H1 (cell line): Measurements from ENCODE around the gene ZBTB20. TPM values are rescaled to one million over a fixed set of nuclear protein-coding genes. Genes with fewer than 3 reads are reported as not detected.

Experiments
- CTCF ChIA-PET: fragments of 300-600 bp; sonication (Branson Sonifier 250); formaldehyde crosslinking; loops from one replicate; lab custom pipeline; 2021; ENCODE audit not compliant: partially characterized antibody; lab: Charles Lee
- POLR2A ChIA-PET: fragments of 300-600 bp; sonication (Branson Sonifier 250); formaldehyde crosslinking; loops from one replicate; lab custom pipeline; 2021; ENCODE audit warnings: inconsistent platforms; ENCODE audit not compliant: partially characterized antibody; lab: Charles Lee
- DNase-seq, 2 experiments: peaks; one replicate each; pipeline versions ENCODE4 v3.0.0 to v3.0.0-alpha.2; 2010 to 2022; ENCODE audit warnings: low spot score in 2 of 2, low read depth in 1 of 2, mixed read lengths in 1 of 2
- FAIRE-seq: peaks from 2 replicates; lab custom pipeline; 2011; peaks lifted over from hg19 to GRCh38; lab: Jason Lieb, UNC
- H2AFZ ChIP-seq: 2 replicates; pipeline ENCODE4 v1.8.1; 2012; ENCODE audit warnings: low read length, inconsistent platforms
- H2AK5ac ChIP-seq: 2 replicates; pipeline ENCODE4 v1.6.1; 2013; ENCODE audit warnings: low read depth, low read length
- H2BK120ac ChIP-seq: replicated peaks from 2 replicates; pipeline ENCODE3; 2013; ENCODE audit warnings: low read depth, low read length, inconsistent platforms
- H2BK12ac ChIP-seq: 2 replicates; pipeline ENCODE4 v1.6.1; 2013; ENCODE audit warnings: low read depth, low read length
- H2BK15ac ChIP-seq: 2 replicates; pipeline ENCODE4 v1.6.1; 2013; ENCODE audit warnings: low read length
- H2BK20ac ChIP-seq: 2 replicates; pipeline ENCODE4 v1.6.1; 2013; ENCODE audit warnings: low read length
- H2BK5ac ChIP-seq: 2 replicates; pipeline ENCODE4 v1.6.1; 2013; ENCODE audit warnings: low read depth, low read length
- H3K14ac ChIP-seq: 2 replicates; pipeline ENCODE4 v1.6.1; 2013; ENCODE audit warnings: inconsistent platforms; ENCODE audit not compliant: insufficient read length
- H3K18ac ChIP-seq: 2 replicates; pipeline ENCODE4 v1.6.1; 2013; ENCODE audit warnings: low read length; ENCODE audit errors: extremely low read depth
- H3K23ac ChIP-seq: 2 replicates; pipeline ENCODE4 v1.6.1; 2013; ENCODE audit warnings: inconsistent platforms; ENCODE audit not compliant: insufficient read length
- H3K23me2 ChIP-seq: 2 replicates; pipeline ENCODE4 v1.6.1; 2013; ENCODE audit warnings: low read depth, low read length
- H3K27ac ChIP-seq: 2 replicates; pipeline ENCODE4 v1.6.1; 2011; ENCODE audit warnings: low read depth, low read length, inconsistent platforms
- H3K27me3 ChIP-seq, 4 experiments: replicated peaks in 1 of 4; 1 replicate in 1 of 4; 2 replicates in 3 of 4; pipeline versions ENCODE4 v1.6.1 to v1.8.1; 2011 to 2013; ENCODE audit warnings: low read length in 3 of 4, mild to moderate bottlenecking in 3 of 4, inconsistent platforms in 2 of 4, mixed read lengths in 2 of 4, moderate library complexity in 1 of 4; ENCODE audit not compliant: control insufficient read depth in 3 of 4, insufficient read depth in 3 of 4; ENCODE audit errors: extremely low read depth in 1 of 4
- H3K36me3 ChIP-seq, 4 experiments: 2 replicates each; pipeline versions ENCODE4 v1.6.1 to v1.8.1; 2011 to 2013; ENCODE audit warnings: mild to moderate bottlenecking in 4 of 4, low read length in 3 of 4, moderate library complexity in 2 of 4, control low read depth in 1 of 4, inconsistent platforms in 1 of 4; ENCODE audit not compliant: insufficient read depth in 4 of 4, control insufficient read depth in 2 of 4
- H3K4ac ChIP-seq: replicated peaks from 2 replicates; pipeline ENCODE3; 2013; ENCODE audit warnings: low read length, low read depth, mixed read lengths, inconsistent platforms; ENCODE audit not compliant: insufficient read length
- H3K4me1 ChIP-seq, 4 experiments: replicated peaks in 1 of 4; 1 replicate in 1 of 4; 2 replicates in 3 of 4; pipeline versions ENCODE4 v1.6.1 to v1.8.1; 2011 to 2013; ENCODE audit warnings: low read length in 3 of 4, inconsistent platforms in 2 of 4, mixed read lengths in 1 of 4; ENCODE audit not compliant: insufficient read depth in 4 of 4, control insufficient read depth in 3 of 4
- H3K4me2 ChIP-seq, 2 experiments: 2 replicates each; pipeline versions ENCODE4 v1.6.1 to v1.8.1; 2011 to 2013; ENCODE audit warnings: low read depth in 2 of 2, low read length in 2 of 2, control low read depth in 1 of 2, inconsistent platforms in 1 of 2, mild to moderate bottlenecking in 1 of 2; ENCODE audit not compliant: insufficient read depth in 1 of 2
- H3K4me3 ChIP-seq, 4 experiments: fragments of 200-600, 300-600 bp in 1 of 4; sonication (generic), shearing (Covaris generic), sonication (Bioruptor Twin) in 1 of 4; 2 replicates each; pipeline versions ENCODE4 v1.5.1 to v1.8.1; 2011 to 2016; ENCODE audit warnings: low read length in 4 of 4, low read depth in 3 of 4, control low read depth in 2 of 4, inconsistent platforms in 2 of 4, mild to moderate bottlenecking in 2 of 4, mixed read lengths in 1 of 4, moderate library complexity in 1 of 4; ENCODE audit not compliant: insufficient read depth in 2 of 4; ENCODE audit errors: extremely low read depth in 1 of 4
- H3K56ac ChIP-seq: replicated peaks from 2 replicates; pipeline ENCODE3; 2013; ENCODE audit warnings: low read depth, mild to moderate bottlenecking, mixed read lengths, low read length, inconsistent platforms; ENCODE audit not compliant: insufficient read length
- H3K79me1 ChIP-seq: 2 replicates; pipeline ENCODE4 v1.6.1; 2013; ENCODE audit warnings: low read depth, low read length, control low read depth
- H3K79me2 ChIP-seq, 2 experiments: 2 replicates each; pipeline versions ENCODE4 v1.6.1 to v1.8.1; 2012 to 2013; ENCODE audit warnings: low read length in 2 of 2, mild to moderate bottlenecking in 2 of 2, inconsistent platforms in 1 of 2; ENCODE audit not compliant: insufficient read depth in 2 of 2, control insufficient read depth in 1 of 2
- H3K9ac ChIP-seq, 4 experiments: replicated peaks in 1 of 4; 1 replicate in 1 of 4; 2 replicates in 3 of 4; pipeline versions ENCODE4 v1.6.1 to v1.8.1; 2011 to 2013; ENCODE audit warnings: low read depth in 3 of 4, low read length in 3 of 4, control low read depth in 2 of 4, mild to moderate bottlenecking in 2 of 4, moderate library complexity in 2 of 4, inconsistent platforms in 1 of 4; ENCODE audit errors: extremely low read depth in 1 of 4
- H3K9me3 ChIP-seq, 2 experiments: 2 replicates each; pipeline versions ENCODE4 v1.6.1 to v1.8.1; 2012 to 2013; ENCODE audit warnings: mild to moderate bottlenecking in 2 of 2, moderate library complexity in 2 of 2, control low read depth in 1 of 2, inconsistent platforms in 1 of 2, low read depth in 1 of 2, low read length in 1 of 2, mixed read lengths in 1 of 2; ENCODE audit not compliant: insufficient read depth in 2 of 2
- H4K20me1 ChIP-seq, 2 experiments: replicated peaks in 1 of 2; 2 replicates each; pipeline versions ENCODE3 to v1.8.1; 2011 to 2013; ENCODE audit warnings: inconsistent platforms in 2 of 2, low read length in 2 of 2, mild to moderate bottlenecking in 1 of 2; ENCODE audit not compliant: insufficient read depth in 2 of 2, control insufficient read depth in 1 of 2
- H4K5ac ChIP-seq: 2 replicates; pipeline ENCODE4 v1.6.1; 2013; ENCODE audit warnings: low read length, low read depth, mixed read lengths, inconsistent platforms; ENCODE audit not compliant: insufficient read length
- H4K8ac ChIP-seq: 2 replicates; pipeline ENCODE4 v1.8.0; 2013; ENCODE audit warnings: mild to moderate bottlenecking, moderate library complexity, low read length, inconsistent platforms; ENCODE audit not compliant: insufficient read depth; ENCODE audit errors: extremely low read depth
- H4K91ac ChIP-seq: replicated peaks from 2 replicates; pipeline ENCODE3; 2013; ENCODE audit warnings: low read length, mixed read lengths, inconsistent platforms; ENCODE audit not compliant: insufficient read length
- KDM4A ChIP-seq: IDR thresholded peaks from one replicate; pipeline ENCODE4 v1.7.1; 2012; ENCODE audit warnings: low read depth, mild to moderate bottlenecking, moderate library complexity, low read length, inconsistent platforms; ENCODE audit not compliant: severe bottlenecking
- NRF1 ChIP-seq: IDR thresholded peaks from 2 replicates; pipeline ENCODE4 v1.6.1; 2011; ENCODE audit warnings: mild to moderate bottlenecking, low read depth, low read length, improper control_type of control experiment
- POLR2A ChIP-seq, 2 experiments: IDR thresholded peaks; 1 replicate in 1 of 2; 2 replicates in 1 of 2; pipeline ENCODE4 v1.6.1; 2011; ENCODE audit warnings: low read depth in 2 of 2, low read length in 2 of 2, mild to moderate bottlenecking in 2 of 2; ENCODE audit errors: control extremely low read depth in 1 of 2
- POLR2AphosphoS5 ChIP-seq: IDR thresholded peaks from 2 replicates; pipeline ENCODE4 v1.6.1; 2011; ENCODE audit warnings: low read depth, low read length
- RAD21 ChIP-seq, 2 experiments: IDR thresholded peaks in 1 of 2; conservative IDR thresholded peaks in 1 of 2; 2 replicates each; pipeline ENCODE4 v1.6.1; 2011; ENCODE audit warnings: low read depth in 2 of 2, low read length in 2 of 2, improper control_type of control experiment in 1 of 2, inconsistent platforms in 1 of 2, mild to moderate bottlenecking in 1 of 2, moderate library complexity in 1 of 2
- SIN3A ChIP-seq, 2 experiments: IDR thresholded peaks in 1 of 2; conservative IDR thresholded peaks in 1 of 2; 2 replicates each; pipeline ENCODE4 v1.6.1; 2011 to 2012; ENCODE audit warnings: low read length in 2 of 2, improper control_type of control experiment in 1 of 2, low read depth in 1 of 2, mild to moderate bottlenecking in 1 of 2
- SP1 ChIP-seq: IDR thresholded peaks from 2 replicates; pipeline ENCODE4 v1.6.1; 2011; ENCODE audit warnings: low read depth, low read length
- TAF1 ChIP-seq: IDR thresholded peaks from 2 replicates; pipeline ENCODE4 v1.6.1; 2011; ENCODE audit warnings: mild to moderate bottlenecking, low read depth, low read length
- YY1 ChIP-seq: IDR thresholded peaks from 2 replicates; pipeline ENCODE4 v1.6.1; 2011; ENCODE audit warnings: low read depth, mild to moderate bottlenecking, low read length
- WGBS, 2 experiments: shearing (Covaris generic) in 1 of 2; methylation state at CpG; one replicate each; pipeline versions ENCODE4 v1.1.6 to v1.1.7; 2013 to 2015; ENCODE audit warnings: low lambda C conversion rate in 2 of 2, mixed read lengths in 2 of 2, inconsistent platforms in 1 of 2, low coverage in 1 of 2, missing lambda C conversion rate in 1 of 2; ENCODE audit not compliant: insufficient replicate concordance in 2 of 2, insufficient coverage in 1 of 2, insufficient read length in 1 of 2; ENCODE audit errors: extremely low coverage in 1 of 2, missing lambda C conversion rate in 1 of 2; 5-methylcytosine and 5-hydroxymethylcytosine counted together
- polyA plus RNA-seq, 7 experiments: library from polyadenylated mRNA; depleted of rRNA in 3 of 7; stranded (reverse) in 5 of 7; unstranded in 2 of 7; fragments of >200 nt in 5 of 7; fragments of 200-250 nt in 2 of 7; gene quantifications; 1 replicate in 5 of 7; 2 replicates in 1 of 7; 4 replicates in 1 of 7; pipeline versions ENCODE4 v1.2.1 to v1.2.3, GENCODE V29; 2011 to 2013; ENCODE audit warnings: missing spikeins in 2 of 7, mixed read lengths in 2 of 7
- total RNA-seq: library from RNA; stranded (reverse); fragmentation: NEBNext Ultra II Directional; extraction: Animal tissue kit (Norgen Biotek cat#: 25700); gene quantifications from 2 replicates; pipeline ENCODE4 v1.2.1, GENCODE V29; 2021

Gene ZBTB20
- total and polyA plus RNA-seq, 2 of the 8 experiments (the other 6 are each of a cell fraction or from before 2014, with no cell fraction given) = 0.35 to 1.3 TPM

- H4K8ac ChIP-seq = no peak overlapping the region
- no peaks in the 10 kb centered on the region for H3K79me1 ChIP-seq
- H4K5ac ChIP-seq = no peak overlapping the region
- no peak overlapping the region for H3K23ac ChIP-seq
- H3K9me3 ChIP-seq = no peaks in the 10 kb centered on the region
- WGBS, 2 experiments = 9% methylated on average over 9 of the region's 9 CpGs; no CpG with 5 or more reads in 1 of the 2 experiments
- no peak overlapping the region for H2BK12ac ChIP-seq
- peak; percentile 52 for FAIRE-seq
- H3K56ac ChIP-seq = no peak overlapping the region
- TF ChIP-seq POLR2A (IDR thresholded peaks at IDR 0.05; ENCODE audit: control extremely low read depth in 1 of 2, low read depth in 2 of 2, low read length in 2 of 2) (0 out of 3 replicates have a peak, but pooled peaks of 1 of the 2 experiments have one; percentile 9), NRF1 (no peak), YY1 (peak; percentile 71; the same call in 1 of the 2 replicates), SIN3A (conservative IDR thresholded peaks at IDR 0.05 in 1 of 2, IDR thresholded peaks at IDR 0.05 in 1 of 2; ENCODE audit: low read depth in 1 of 2, low read length in 2 of 2) (peak in 1 of 2 experiments; percentile 53; a peak in 1 of 4 replicates), KDM4A (peak; percentile 2), TAF1 (no peak), POLR2AphosphoS5 (no peak; the same call in 1 of the 2 replicates), RAD21 (IDR thresholded peaks at IDR 0.05 in 1 of 2, conservative IDR thresholded peaks at IDR 0.05 in 1 of 2; ENCODE audit: low read depth in 2 of 2, low read length in 2 of 2) (no peak), SP1 (no peak)
- peak overlapping the region; percentile 39 to 58 (median 55); a peak in 6 of 7 replicates for H3K9ac ChIP-seq
- H2BK120ac ChIP-seq = no peak overlapping the region
- H3K79me2 ChIP-seq = peaks cover 0 to 7% of the 10 kb centered on the region in 2 experiments; a peak in 2 of 4 replicates
- H3K18ac ChIP-seq = no peak overlapping the region; the same call in 1 of the 2 replicates
- POLR2A ChIA-PET = interaction anchor here (0.9 to 2.0 kb wide), 5 partner anchors 19 to 55 kb away, joined by 3 to 4 read pairs (median 3); no protein-coding TSS in a partner anchor
- H3K36me3 ChIP-seq = no peaks in the 10 kb centered on the region
- H4K20me1 ChIP-seq = no peaks in the 10 kb centered on the region
- no peaks in the 10 kb centered on the region for H3K23me2 ChIP-seq
- H3K4me1 ChIP-seq = peaks cover 0 to 3% (median 0%) of the 10 kb centered on the region in 4 experiments; a peak in 1 of 7 replicates
- no peak overlapping the region for H2BK20ac ChIP-seq
- no peak for DNase-seq
- H3K27me3 ChIP-seq = no peaks in the 10 kb centered on the region
- no peak overlapping the region for H3K14ac ChIP-seq
- H2AK5ac ChIP-seq = no peak overlapping the region
- CTCF ChIA-PET = interaction anchor here (0.8 to 2.0 kb wide), 6 partner anchors 12 to 638 kb away, joined by 3 to 5 read pairs (median 3); no protein-coding TSS in a partner anchor
- H4K91ac ChIP-seq = no peak overlapping the region
- 0 out of 2 replicates have a peak overlapping the region, but pooled peaks have one; percentile 36 for H2AFZ ChIP-seq
- H2BK5ac ChIP-seq = no peak overlapping the region
- no peak overlapping the region for H3K27ac ChIP-seq
- no peak overlapping the region for H3K4ac ChIP-seq
- peak overlapping the region; percentile 58 to 89 (median 74) for H3K4me3 ChIP-seq
- no peak overlapping the region for H2BK15ac ChIP-seq
- H3K4me2 ChIP-seq = peak overlapping the region; percentile 66 to 87
Observed at GRCh38 chr3:115146032-115146417, 1.1 kb downstream of the ZBTB20 start.
